OCI-LY7 (cell line): ENCODE results near the gene AATF. TPM values are rescaled to one million over a fixed set of nuclear protein-coding genes. Genes with fewer than 3 reads are reported as not detected.

Experiments
- BruUV-seq: library from RNA; stranded (reverse); fragments of 400-500 nt; replicated peaks from 2 replicates; lab custom pipeline; 2021; lab: Mats Ljungman, UMichigan
- CTCF ChIA-PET: fragments of 300-600 bp; sonication (Branson Sonifier 250); formaldehyde crosslinking; loops from one replicate; lab custom pipeline; 2022; ENCODE audit warnings: antibody characterized with exemption; ENCODE audit not compliant: unreplicated experiment; lab: Charles Lee
- POLR2A ChIA-PET: fragments of 300-600 bp; sonication (Branson Sonifier 250); formaldehyde crosslinking; loops from one replicate; lab custom pipeline; 2022; ENCODE audit warnings: antibody characterized with exemption; lab: Charles Lee
- DNase-seq: peaks from one replicate; pipeline ENCODE4 v3.0.0-alpha.2; 2015; ENCODE audit warnings: low spot score
- H2AFZ ChIP-seq: fragments of 200-600 bp; sonication (generic), shearing (Covaris generic); 2 replicates; pipeline ENCODE4 v1.6.1; 2014; ENCODE audit warnings: mild to moderate bottlenecking, antibody characterized with exemption, low read length, moderate library complexity
- H3K27ac ChIP-seq: fragments of 200-600 bp; sonication (generic); 2 replicates; pipeline ENCODE4 v1.5.1; 2014; ENCODE audit warnings: mixed run types, low read depth, mild to moderate bottlenecking, moderate library complexity, low read length, inconsistent platforms; ENCODE audit not compliant: poor library complexity, severe bottlenecking
- H3K36me3 ChIP-seq: fragments of 200-600 bp; sonication (generic); 2 replicates; pipeline ENCODE4 v1.6.1; 2014; ENCODE audit warnings: mild to moderate bottlenecking, antibody characterized with exemption, low read length, moderate library complexity, mixed read lengths; ENCODE audit not compliant: insufficient read depth
- H3K4me1 ChIP-seq: fragments of 200-600 bp; sonication (generic); 2 replicates; pipeline ENCODE4 v1.5.1; 2014; ENCODE audit warnings: mild to moderate bottlenecking, low read length; ENCODE audit not compliant: insufficient read depth, poor library complexity, severe bottlenecking
- H3K4me2 ChIP-seq: fragments of 200-600 bp; sonication (generic); 2 replicates; pipeline ENCODE4 v1.6.1; 2014; ENCODE audit warnings: mild to moderate bottlenecking, low read length
- H3K4me3 ChIP-seq: fragments of 200-600 bp; sonication (generic); 2 replicates; pipeline ENCODE4 v1.5.1; 2014; ENCODE audit warnings: mild to moderate bottlenecking, low read depth, low read length; ENCODE audit not compliant: poor library complexity, severe bottlenecking
- H3K79me2 ChIP-seq: fragments of 200-600 bp; sonication (generic); 2 replicates; pipeline ENCODE4 v1.6.1; 2016; ENCODE audit warnings: low read depth, mild to moderate bottlenecking, low read length, moderate library complexity, mixed read lengths; ENCODE audit not compliant: insufficient read depth
- H3K9me2 ChIP-seq: fragments of 200-600 bp; sonication (generic); 2 replicates; pipeline ENCODE4 v1.6.1; 2016; ENCODE audit warnings: mild to moderate bottlenecking, low read length, mixed read lengths; ENCODE audit not compliant: insufficient read depth
- H3K9me3 ChIP-seq: fragments of 200-600 bp; sonication (generic); 2 replicates; pipeline ENCODE4 v1.6.1; 2014; ENCODE audit warnings: mild to moderate bottlenecking, mixed run types, low read length, mixed read lengths
- H4K20me1 ChIP-seq: fragments of 200-600 bp; sonication (generic); 2 replicates; pipeline ENCODE4 v1.6.1; 2014; ENCODE audit warnings: mild to moderate bottlenecking, antibody characterized with exemption, low read length, moderate library complexity, mixed read lengths; ENCODE audit not compliant: insufficient read depth
- EZH2phosphoT487 ChIP-seq: fragments of 200-600 bp; sonication (generic); IDR thresholded peaks from 2 replicates; pipeline ENCODE4 v1.6.1; 2018; ENCODE audit warnings: low read depth, borderline replicate concordance, mild to moderate bottlenecking, mixed run types, antibody characterized with exemption, low read length, moderate library complexity, mixed read lengths
- intact Hi-C: fragments of 100-400 bp; cut with micrococcal nuclease; formaldehyde crosslinking; loops from one replicate; pipeline ENCODE4 v1.10.0; 2022; ENCODE audit not compliant: unreplicated experiment
- total RNA-seq, 2 experiments: library from RNA; depleted of rRNA in 1 of 2; stranded (reverse); fragments of >200 nt in 1 of 2; shearing (Covaris generic) in 1 of 2; gene quantifications; 2 replicates each; pipeline ENCODE4 v1.2.3, GENCODE V29; 2014 to 2022
- TF ChIP-seq, protein P1 (sequence below): fragments of 200-600 bp; sonication (generic); conservative IDR thresholded peaks from 2 replicates; pipeline ENCODE4 v1.5.1; 2014; ENCODE audit warnings: mild to moderate bottlenecking, antibody characterized with exemption, low read length, moderate library complexity, mixed read lengths

Gene AATF
- total RNA-seq, 2 experiments from 2014 or later, result 83.5 to 94.3 TPM

GRCh38 chr17:37089956-37090355 is 141.2 kb downstream of the AATF start:
- Histone ChIP-seq H3K4me3 (no peak overlapping the region), H3K9me2 (no peaks in the 10 kb centered on the region), H3K79me2 (no peaks in the 10 kb centered on the region), H2AFZ (no peak overlapping the region), H3K9me3 (no peaks in the 10 kb centered on the region), H3K4me1 (no peaks in the 10 kb centered on the region), H4K20me1 (no peaks in the 10 kb centered on the region), H3K36me3 (peaks cover 71% of the 10 kb centered on the region; the same call in 1 of the 2 replicates), H3K27ac (no peak overlapping the region), H3K4me2 (no peak overlapping the region)
- no peak for TF ChIP-seq EZH2phosphoT487
- TF ChIP-seq, protein P1, sequence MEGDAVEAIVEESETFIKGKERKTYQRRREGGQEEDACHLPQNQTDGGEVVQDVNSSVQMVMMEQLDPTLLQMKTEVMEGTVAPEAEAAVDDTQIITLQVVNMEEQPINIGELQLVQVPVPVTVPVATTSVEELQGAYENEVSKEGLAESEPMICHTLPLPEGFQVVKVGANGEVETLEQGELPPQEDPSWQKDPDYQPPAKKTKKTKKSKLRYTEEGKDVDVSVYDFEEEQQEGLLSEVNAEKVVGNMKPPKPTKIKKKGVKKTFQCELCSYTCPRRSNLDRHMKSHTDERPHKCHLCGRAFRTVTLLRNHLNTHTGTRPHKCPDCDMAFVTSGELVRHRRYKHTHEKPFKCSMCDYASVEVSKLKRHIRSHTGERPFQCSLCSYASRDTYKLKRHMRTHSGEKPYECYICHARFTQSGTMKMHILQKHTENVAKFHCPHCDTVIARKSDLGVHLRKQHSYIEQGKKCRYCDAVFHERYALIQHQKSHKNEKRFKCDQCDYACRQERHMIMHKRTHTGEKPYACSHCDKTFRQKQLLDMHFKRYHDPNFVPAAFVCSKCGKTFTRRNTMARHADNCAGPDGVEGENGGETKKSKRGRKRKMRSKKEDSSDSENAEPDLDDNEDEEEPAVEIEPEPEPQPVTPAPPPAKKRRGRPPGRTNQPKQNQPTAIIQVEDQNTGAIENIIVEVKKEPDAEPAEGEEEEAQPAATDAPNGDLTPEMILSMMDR, result no peak
- no TSS peak for BruUV-seq
- intact Hi-C loops, result no loop called here
- CTCF ChIA-PET, result no interaction called here
- no peak for DNase-seq
- POLR2A ChIA-PET, result interaction anchor here (0.6 kb wide), 1 partner anchor 417 kb away, joined by 5 read pairs; no protein-coding TSS in a partner anchor

DNA sequence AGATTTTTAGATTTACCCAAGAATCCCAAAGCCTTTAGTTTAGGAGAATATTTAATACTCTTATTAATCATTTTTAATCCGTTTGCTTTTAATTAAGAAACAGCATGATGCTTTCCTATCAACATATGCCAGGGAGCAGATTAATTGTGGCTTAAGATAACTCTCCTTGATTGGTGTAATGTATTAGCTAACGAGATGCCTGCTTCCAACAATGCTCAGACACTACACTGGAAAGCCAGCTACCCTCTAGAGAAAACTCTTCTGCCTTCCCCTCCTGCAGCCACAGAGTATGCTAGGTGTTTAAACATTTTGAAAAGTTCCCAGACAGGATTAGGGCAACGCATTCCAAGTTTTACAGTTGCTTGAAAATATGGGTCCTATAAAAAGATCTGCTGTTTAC is 142.2 kb downstream of the AATF start:
- CTCF ChIA-PET, result no interaction called here
- no TSS peak for BruUV-seq
- no peak for DNase-seq
- POLR2A ChIA-PET, result no interaction called here
- H3K36me3 ChIP-seq, result peaks cover 69% of the 10 kb centered on the region; the same call in 1 of the 2 replicates
- no peak overlapping the region for H2AFZ ChIP-seq
- no peak overlapping the region for H3K4me3 ChIP-seq
- no peaks in the 10 kb centered on the region for H3K9me3 ChIP-seq
- no peaks in the 10 kb centered on the region for H3K4me1 ChIP-seq
- no peak overlapping the region for H3K4me2 ChIP-seq
- H4K20me1 ChIP-seq, result no peaks in the 10 kb centered on the region
- H3K79me2 ChIP-seq, result no peaks in the 10 kb centered on the region
- intact Hi-C loops, result no loop called here
- H3K9me2 ChIP-seq, result no peaks in the 10 kb centered on the region
- TF ChIP-seq, protein P1, result no peak
- TF ChIP-seq EZH2phosphoT487, result no peak
- H3K27ac ChIP-seq, result no peak overlapping the region

DNA sequence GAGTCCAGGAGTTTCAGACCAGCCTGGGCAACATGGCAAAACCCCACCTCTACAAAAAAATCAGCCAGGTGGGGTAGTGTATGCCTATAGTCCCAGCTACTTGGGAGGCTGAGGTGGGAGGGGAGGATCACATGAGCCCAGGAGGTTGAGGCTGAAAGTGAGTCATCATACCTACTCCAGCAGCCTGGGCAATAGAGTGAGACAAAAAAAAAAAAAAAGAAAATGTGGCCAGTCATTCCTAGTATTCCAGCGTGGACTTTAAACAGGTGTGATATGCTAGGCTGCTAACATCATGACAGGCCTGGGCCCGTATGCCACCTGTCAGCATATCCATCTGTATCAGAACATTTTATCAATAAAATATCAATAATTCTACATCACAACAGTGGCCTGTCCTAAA is 143.3 kb downstream of the AATF start:
- ChIA-PET POLR2A (no interaction called here), CTCF (no interaction called here)
- Histone ChIP-seq H4K20me1 (no peaks in the 10 kb centered on the region), H3K4me1 (no peaks in the 10 kb centered on the region), H3K4me2 (no peak overlapping the region), H3K27ac (no peak overlapping the region), H3K9me3 (no peaks in the 10 kb centered on the region), H3K36me3 (peaks cover 69% of the 10 kb centered on the region; the same call in 1 of the 2 replicates), H2AFZ (no peak overlapping the region), H3K4me3 (no peak overlapping the region), H3K9me2 (no peaks in the 10 kb centered on the region), H3K79me2 (no peaks in the 10 kb centered on the region)
- intact Hi-C loops, result no loop called here
- no peak for TF ChIP-seq EZH2phosphoT487
- TF ChIP-seq, protein P1, result no peak
- no peak for DNase-seq
- BruUV-seq, result no TSS peak
